ENCODE data around the gene ZNF746.

DNA sequence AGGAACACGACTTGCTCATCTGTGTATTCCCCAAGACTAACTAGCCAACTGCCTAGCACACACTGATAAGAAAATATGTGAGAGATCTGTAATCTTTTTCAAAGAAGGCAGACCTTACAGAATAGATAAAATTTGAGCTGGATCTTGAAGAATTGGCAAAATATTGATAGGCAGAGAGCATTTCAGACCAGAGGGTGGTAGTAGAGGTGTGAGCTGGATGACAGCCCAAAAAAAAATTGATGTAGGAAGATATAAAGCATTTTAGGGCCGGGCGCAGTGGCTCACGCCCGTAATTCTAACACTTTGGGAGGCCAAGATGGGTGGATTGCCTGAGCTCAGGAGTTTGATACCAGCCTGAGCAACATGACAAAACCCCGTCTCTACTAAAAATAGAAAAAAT is 1.2 kb upstream of the ZNF746 start:
- TF ChIP-seq, protein P1, sequence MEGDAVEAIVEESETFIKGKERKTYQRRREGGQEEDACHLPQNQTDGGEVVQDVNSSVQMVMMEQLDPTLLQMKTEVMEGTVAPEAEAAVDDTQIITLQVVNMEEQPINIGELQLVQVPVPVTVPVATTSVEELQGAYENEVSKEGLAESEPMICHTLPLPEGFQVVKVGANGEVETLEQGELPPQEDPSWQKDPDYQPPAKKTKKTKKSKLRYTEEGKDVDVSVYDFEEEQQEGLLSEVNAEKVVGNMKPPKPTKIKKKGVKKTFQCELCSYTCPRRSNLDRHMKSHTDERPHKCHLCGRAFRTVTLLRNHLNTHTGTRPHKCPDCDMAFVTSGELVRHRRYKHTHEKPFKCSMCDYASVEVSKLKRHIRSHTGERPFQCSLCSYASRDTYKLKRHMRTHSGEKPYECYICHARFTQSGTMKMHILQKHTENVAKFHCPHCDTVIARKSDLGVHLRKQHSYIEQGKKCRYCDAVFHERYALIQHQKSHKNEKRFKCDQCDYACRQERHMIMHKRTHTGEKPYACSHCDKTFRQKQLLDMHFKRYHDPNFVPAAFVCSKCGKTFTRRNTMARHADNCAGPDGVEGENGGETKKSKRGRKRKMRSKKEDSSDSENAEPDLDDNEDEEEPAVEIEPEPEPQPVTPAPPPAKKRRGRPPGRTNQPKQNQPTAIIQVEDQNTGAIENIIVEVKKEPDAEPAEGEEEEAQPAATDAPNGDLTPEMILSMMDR (IDR thresholded peaks at IDR 0.05), result no peak
- TF ChIP-seq POLR2A (IDR thresholded peaks at IDR 0.05), result no peak
